Ishikawa (cell line): Measurements from ENCODE around the gene HOXA3.

Experiments
- EGR1 ChIP-seq: IDR thresholded peaks from 2 replicates; pipeline ENCODE4 v1.6.1; 2012
- EP300 ChIP-seq: IDR thresholded peaks from 2 replicates; pipeline ENCODE4 v1.6.1; 2012; ENCODE audit warnings: borderline replicate concordance
- NFIC ChIP-seq: IDR thresholded peaks from 2 replicates; pipeline ENCODE4 v1.6.1; 2012
- RAD21 ChIP-seq: IDR thresholded peaks from 2 replicates; pipeline ENCODE4 v1.6.1; 2012; ENCODE audit warnings: low read depth
- TAF1 ChIP-seq: IDR thresholded peaks from 2 replicates; pipeline ENCODE4 v1.6.1; 2012; ENCODE audit warnings: low read depth, mild to moderate bottlenecking
- TEAD4 ChIP-seq: IDR thresholded peaks from 2 replicates; pipeline ENCODE4 v1.6.1; 2012
- YY1 ChIP-seq: IDR thresholded peaks from 2 replicates; pipeline ENCODE4 v1.6.1; 2012; ENCODE audit warnings: low read depth
- ZBTB7A ChIP-seq: IDR thresholded peaks from 2 replicates; pipeline ENCODE4 v1.6.1; 2012; ENCODE audit warnings: low read depth

DNA sequence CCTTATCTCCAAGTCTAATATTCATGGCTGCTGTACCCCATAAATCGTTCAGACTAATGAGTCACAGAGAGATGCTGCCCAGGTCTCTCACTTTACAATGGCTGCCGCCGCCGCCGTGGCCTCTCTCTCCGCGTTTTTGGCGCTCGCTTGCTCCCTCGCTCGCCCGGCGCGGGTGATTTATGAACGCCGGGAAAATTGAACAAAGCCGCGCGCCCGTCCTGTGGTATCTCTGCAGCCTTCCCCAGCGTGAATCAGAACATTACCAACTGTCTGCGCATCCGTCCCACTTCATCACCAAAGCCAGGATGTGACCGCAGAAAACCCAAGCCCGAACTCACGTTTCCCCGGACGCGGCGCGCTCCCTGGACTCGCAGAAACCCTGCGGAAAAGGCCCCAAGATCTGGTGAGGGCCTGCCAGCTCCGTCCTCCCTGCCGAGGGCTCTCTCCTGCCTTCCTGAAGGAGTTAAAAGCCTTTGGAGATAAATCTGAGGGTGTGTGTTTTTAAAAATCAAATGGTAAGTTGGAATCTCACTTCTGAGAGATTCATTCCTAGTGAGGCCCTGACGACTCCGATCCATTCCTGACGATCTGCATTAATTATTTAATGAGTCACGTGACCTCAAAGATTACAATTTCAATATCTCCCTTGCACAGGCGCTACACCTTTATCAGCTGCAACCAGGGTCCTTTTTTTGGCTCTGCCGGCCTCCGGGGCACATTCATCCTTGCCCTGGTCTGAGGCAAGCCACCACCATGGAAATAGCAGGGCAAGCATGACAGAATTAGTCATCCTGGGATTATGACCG is 28.1 kb downstream of the HOXA3 start:
- TF ChIP-seq RAD21 = no peak
- no peak for TF ChIP-seq NFIC
- TF ChIP-seq TEAD4 = no peak
- no peak for TF ChIP-seq EP300
- no peak for TF ChIP-seq TAF1
- no peak for TF ChIP-seq YY1
- TF ChIP-seq ZBTB7A = no peak
- no peak for TF ChIP-seq EGR1
